Measurements from ENCODE around the gene TNFSF15.
A peak's percentile ranks its signal among the peaks of the same experiment; 100 is the strongest.
"Not testable (repeated sequence)": the region's sequence is repeated elsewhere in the genome, so short reads cannot be mapped to it uniquely, and the experiment has no call there.

Gene TNFSF15

DNA sequence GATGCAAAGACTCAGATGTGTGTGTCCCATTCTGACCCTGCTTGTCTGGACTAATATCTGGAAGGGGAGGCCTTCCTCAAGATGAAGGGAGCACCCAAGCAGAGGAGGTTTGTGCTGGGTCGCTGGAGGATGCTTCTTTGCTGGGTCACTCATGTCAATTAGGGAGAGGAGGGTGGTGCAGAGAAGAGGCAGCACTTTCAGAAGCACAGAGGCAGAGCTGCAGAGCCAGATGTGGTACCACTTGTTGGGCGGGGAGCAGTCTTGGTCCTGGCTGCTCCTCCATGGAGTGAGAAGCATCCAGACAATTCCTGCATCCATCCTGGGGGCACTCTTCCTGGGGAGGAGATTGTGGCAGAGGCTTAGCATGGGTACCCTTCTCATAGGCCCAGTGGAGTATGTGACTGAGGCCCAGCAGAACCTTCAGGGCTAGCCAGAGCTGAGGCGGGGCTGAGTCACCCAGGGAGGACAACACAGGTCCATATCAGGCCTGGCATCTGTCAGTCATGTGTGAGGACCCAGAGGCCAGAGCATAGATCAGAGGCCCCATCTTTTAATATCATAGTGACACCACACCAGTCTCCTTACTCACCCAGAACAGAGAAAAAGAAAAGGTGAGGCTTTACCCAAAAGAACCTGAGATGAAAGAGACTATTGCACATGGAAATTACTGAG, 59.8 kb downstream of the TNFSF15 start:
- no peak for DNase-seq

DNA sequence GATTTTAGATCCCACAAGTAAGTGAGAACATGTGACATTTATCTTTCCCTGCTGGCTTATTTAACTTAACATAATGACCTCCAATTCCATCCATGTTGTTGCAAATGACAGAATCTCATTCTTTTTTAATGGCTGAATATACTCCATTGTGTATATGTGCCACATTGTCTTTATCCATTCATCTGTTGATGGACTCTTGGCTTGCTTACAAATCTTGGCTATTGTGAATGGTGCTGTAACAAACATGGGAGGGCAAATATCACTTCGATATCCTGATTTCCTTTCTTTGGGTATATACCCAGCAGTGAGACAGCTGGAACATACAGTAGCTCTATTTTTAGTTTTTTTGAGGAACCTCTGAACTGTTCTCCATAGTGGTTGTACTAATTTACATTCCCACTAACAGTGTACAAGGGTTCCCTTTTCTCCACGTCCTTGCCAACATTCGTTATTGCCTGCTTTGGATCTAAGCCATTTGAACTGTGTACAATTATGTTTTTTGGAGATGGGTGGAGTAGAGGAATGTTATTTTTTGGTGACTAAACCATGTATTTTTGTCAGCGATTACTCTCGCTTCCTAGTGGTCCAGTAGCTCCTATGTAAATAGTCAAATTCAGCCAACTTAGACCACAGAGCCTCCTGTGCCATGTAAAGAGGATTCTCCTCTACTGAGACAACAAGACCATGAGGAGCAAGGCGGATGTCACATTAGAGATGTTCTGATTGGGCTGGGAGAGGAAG, 60.6 kb downstream of the TNFSF15 start:
- DNase-seq = no peak

DNA sequence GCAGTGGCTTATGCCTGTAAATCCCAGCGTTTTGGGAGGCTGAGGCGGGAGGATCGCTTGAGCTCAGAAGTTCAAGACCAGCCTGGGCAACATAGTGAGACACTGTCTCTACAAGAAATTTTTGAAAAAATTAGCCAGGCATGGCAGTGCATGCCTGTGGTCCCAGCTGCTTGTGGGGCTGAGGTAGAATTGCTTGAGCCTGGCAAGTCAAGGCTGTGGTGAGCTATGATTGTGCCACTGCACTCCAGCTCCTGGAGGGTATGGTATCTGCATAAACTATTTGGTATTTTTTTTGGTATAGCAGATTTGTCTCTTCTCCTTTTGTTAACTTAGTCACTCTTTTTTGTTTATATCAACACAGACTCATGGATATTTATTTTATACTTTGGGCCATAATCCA, 62.4 kb downstream of the TNFSF15 start:
- no peak for DNase-seq

DNA sequence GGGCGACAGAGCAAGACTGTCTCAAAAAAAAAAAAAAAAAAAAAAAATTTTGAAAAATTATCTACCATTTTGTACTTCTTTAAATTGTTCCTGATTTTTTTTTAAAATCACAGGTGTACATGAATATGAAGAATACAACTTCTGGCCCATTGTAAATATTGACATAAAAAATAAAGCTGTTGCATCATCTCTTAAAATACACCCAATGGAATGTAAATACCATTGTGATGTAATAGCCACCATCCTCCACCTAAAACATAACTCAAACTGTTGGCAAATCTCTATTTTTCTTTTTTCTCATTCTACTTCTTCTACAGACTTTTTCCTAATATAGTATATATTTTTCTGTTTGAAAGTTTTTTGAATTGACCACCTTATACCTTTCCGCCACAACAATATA, 62.9 kb downstream of the TNFSF15 start:
- no peak for DNase-seq

DNA sequence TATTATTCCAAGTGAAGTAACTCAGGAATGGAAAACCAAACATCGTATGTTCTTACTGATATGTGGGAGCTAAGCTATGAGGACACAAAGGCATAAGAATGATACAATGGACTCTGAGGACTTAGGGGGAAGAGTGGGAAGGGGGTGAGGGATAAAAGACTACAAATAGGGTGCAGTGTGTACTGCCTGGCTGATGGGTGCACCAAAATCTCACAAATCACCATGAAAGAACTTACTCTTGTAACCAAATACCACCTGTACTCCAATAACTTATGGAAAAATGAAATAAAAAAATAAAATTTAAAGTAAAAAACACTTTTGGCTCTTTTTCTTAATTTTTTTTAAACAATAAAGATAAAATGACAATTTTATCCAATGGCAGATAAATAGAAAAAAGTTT, 64.3 kb downstream of the TNFSF15 start:
- not testable (repeated sequence) for DNase-seq

DNA sequence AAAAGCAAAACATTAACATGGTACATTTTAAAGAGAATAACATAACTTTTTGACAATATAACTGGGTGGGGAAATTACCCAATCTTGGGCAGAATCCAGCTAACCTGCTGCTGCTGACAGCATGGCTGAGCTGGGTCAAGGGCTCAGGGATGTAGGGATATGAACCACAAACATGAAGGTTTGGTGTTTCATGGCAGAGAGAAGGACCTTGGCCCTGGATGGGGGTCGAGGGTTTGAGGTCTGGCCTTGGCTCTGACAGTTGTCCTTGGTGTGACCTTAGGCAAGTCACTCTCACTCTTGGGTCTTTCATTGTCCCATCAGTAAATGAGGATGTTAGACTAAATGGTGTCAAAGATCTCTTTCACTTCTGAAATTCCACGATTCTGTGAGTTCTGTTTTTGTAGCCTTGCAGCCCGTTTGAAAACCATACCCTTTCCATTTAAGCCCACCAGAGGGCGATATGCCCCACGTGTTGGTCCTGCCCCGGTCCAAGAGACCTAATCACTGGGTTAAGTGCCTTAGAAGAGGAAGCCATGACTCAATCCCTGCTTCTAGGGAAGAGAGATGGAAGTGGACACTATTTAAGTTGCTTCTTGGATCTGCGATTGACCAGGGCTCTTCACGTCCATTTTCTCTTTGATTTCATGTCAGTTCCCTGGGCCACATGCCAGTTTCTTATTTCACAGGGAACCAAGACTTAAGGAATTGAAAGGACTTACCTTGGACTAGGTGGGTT, 67.1 kb downstream of the TNFSF15 start:
- peak; percentile 84 to 85 for DNase-seq

DNA sequence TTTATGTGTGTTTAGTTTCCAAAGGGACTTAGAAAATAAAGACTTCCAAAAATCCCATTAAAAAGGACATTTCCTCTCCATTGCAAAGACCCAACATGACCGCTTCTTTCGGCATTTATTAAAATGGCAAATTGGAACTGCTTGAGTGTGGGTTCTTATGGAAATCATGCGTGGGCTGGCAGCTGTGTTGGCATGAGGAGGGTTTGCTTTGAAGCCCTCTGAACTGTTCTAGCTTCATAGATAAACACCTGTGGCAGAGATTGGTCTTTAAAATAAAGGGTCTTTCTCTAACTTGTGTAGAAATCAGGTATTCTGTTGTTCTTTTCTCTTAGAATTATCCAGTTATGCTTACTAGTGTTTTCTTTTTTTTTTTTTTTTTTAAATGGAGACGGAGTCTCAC, 68.0 kb downstream of the TNFSF15 start:
- no peak for DNase-seq

DNA sequence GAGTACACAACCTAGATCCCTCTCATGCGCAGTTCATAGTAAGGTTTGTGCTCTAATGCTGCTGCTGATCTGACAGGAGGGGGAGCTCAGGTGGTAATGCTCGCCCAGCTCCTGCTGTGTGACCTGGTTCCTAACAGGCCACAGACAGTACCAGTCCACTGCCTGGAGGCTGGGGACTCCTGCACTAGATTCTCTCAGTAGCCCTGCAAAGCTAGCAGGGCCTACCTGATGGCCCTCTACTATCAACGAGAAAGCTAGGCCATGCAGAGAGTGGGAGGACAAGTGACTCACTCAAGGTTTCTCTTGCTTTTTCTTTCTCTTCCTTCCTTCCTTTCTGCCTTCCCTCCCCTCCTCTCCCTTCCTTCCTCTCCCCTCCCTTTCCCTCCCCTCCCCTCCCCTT, 68.7 kb downstream of the TNFSF15 start:
- peak in 1 of 2 donors; percentile 21 for DNase-seq

DNA sequence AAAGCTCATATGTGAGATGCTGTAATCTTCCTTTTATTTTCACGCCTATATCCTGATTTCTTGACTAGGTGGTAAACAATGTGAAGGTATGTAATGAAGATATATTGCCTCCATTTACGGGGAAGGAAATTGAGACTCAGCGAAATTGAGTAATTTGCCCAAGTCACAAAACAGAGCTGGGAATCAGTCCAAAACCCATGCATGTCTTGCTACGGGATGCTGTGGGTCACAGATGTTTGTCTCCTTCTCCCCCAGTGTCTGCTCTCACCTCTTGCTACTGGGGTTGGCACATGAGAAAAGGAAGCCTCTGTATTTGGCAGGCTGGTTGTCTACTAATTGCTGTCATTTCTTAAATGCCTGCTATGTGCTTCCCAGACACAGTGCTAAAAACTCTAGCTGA, 70.1 kb downstream of the TNFSF15 start:
- DNase-seq = peak in 1 of 2 donors; percentile 18

DNA sequence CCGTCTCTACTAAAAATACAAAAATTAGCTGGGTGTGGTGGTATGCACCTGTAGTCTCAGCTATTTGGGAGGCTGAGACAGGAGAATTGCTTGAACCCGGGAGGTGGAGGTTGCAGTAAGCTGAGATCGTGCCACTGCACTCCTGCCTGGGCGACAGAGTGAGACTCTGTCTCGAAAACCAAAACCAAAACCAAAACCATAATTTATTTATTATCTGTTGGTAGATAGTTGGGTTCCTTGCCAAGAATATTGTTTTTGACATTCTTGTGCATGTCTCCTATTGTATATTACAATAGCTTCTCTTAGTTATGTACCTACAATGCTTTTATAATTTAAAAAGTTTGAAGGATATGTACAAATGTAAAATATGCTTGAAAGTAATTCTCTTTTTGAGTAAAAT, 70.7 kb downstream of the TNFSF15 start:
- peak in 1 of 2 donors; percentile 48 for DNase-seq
